ENCODE data around the gene STXBP3. TPM values are rescaled to one million over a fixed set of nuclear protein-coding genes. Genes with fewer than 3 reads are reported as not detected.

STXBP3 gene
- total and polyA plus RNA-seq, 2 of the 8 experiments (the other 6 are each of a cell fraction or from before 2014, with no cell fraction given) = 6.0 to 38.5 TPM

DNA sequence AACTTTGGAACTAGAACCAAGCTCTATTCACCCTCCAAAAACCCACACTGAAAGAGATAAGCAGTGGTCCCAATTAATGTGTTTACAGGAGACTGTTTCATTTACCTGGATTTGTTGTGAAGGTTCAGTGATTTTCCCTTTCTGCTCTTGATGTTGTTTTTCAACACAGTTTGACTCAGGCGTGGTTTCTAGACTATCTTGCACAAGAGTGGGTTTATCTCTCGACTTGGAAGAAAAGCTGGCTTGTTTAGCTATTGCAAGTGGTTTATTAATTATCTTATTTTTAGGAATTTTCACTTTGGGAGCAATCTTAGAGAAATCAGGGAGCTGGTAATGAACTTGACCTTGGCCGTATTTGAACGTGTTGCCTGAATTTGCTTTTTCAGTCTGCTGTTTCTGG lies 105.1 kb downstream of the STXBP3 start (continued):
- TF ChIP-seq, protein P1, sequence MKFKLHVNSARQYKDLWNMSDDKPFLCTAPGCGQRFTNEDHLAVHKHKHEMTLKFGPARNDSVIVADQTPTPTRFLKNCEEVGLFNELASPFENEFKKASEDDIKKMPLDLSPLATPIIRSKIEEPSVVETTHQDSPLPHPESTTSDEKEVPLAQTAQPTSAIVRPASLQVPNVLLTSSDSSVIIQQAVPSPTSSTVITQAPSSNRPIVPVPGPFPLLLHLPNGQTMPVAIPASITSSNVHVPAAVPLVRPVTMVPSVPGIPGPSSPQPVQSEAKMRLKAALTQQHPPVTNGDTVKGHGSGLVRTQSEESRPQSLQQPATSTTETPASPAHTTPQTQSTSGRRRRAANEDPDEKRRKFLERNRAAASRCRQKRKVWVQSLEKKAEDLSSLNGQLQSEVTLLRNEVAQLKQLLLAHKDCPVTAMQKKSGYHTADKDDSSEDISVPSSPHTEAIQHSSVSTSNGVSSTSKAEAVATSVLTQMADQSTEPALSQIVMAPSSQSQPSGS (IDR thresholded peaks at IDR 0.05; ENCODE audit: low read length) = no peak
- TF ChIP-seq, protein P2, sequence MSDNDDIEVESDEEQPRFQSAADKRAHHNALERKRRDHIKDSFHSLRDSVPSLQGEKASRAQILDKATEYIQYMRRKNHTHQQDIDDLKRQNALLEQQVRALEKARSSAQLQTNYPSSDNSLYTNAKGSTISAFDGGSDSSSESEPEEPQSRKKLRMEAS (IDR thresholded peaks at IDR 0.05) = no peak
- TF ChIP-seq KDM5A (IDR thresholded peaks at IDR 0.05; ENCODE audit: low read length) (no peak), GTF2F1 (IDR thresholded peaks at IDR 0.05; ENCODE audit: borderline replicate concordance, low read depth, low read length) (no peak), KDM1A (IDR thresholded peaks at IDR 0.05; ENCODE audit: borderline replicate concordance, low read length) (no peak), CTBP2 (IDR thresholded peaks at IDR 0.05; ENCODE audit: borderline replicate concordance, insufficient read depth, insufficient read length, low read length) (no peak)
